ENCODE data around the gene TRIM13.
"Not testable (repeated sequence)": the region's sequence is repeated elsewhere in the genome, so short reads cannot be mapped to it uniquely, and the experiment has no call there.

The TRIM13 gene

DNA sequence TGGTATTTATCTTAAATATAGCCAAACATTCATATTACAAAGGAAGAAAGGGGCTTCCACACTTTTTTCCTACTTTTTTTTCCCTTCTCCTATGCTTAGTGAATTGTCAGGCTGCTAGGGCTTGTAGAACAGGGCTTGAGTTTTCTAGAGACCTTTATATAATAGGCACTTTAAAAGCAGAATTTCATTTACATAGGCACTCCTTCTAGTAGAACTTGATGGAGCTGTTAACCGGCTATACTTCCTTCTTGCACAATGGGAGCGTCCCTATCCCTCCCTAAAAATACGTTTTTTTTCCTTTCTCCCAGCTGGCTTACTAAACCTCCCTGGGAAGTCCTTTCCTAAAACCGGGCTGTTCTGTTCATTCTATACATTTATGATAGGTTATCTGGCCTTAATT lies 1.1 kb downstream of the TRIM13 start:
- DNase-seq: no peak

DNA sequence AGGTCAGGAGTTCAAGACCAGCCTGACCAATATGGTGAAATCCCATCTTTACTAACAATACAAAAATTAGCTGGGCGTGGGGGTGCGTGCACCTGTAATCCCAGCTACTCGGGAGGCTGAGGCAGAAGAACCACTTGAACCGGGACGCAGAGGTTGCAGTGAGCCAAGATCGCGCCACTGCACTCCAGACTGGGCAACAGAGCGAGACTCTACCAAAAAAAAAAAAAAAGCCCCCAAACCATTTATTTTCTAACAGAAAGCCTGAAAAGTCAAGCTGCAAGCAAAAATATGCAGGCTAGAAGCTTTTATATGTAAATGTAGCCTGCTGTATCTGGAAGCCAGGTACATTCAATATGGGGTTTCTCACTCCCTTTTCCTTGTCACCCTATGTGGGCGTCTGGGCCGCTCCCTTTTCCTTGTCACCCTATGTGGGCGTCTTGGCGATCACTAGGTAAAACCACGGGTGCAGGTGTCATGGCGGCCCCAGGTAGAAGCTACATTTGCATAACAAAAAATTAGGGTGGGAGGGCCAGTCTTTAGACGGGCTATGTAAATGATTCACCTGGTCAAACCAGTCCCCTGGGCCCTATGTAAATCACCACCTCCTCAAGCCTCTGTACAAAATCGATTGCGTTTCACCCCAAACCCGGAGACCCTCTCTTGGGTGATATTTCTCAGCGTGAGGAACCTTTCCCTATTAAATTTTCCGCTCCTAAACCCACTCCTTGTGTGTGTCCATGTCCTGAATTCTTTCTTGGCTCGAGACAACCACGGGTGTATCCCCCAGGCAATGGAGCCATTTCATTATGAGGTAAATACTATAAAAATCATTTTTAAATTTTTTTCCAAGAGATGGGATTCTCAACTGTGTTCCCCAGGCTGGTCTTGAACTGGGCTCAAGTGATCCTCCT lies 2.1 kb downstream of the TRIM13 start:
- no peak for DNase-seq

DNA sequence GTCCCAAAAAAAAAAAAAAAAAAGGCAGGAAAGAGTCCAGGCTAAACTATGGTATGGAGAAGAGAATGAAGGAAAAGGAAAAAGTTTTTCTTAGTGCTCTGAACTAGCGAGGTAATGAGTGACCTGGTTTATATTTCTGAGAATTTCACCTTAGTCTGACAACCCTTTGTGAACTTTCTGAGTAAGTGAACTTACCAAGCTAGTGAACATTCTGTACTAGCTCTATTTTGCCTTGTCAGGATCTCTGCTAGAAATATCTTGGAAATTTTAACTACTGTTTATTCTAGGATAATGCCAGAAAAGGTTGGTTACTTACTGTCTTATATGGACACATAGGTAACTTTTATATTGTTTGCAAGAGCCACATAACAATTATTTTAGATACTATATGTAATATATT lies 4.4 kb downstream of the TRIM13 start:
- DNase-seq: no peak

DNA sequence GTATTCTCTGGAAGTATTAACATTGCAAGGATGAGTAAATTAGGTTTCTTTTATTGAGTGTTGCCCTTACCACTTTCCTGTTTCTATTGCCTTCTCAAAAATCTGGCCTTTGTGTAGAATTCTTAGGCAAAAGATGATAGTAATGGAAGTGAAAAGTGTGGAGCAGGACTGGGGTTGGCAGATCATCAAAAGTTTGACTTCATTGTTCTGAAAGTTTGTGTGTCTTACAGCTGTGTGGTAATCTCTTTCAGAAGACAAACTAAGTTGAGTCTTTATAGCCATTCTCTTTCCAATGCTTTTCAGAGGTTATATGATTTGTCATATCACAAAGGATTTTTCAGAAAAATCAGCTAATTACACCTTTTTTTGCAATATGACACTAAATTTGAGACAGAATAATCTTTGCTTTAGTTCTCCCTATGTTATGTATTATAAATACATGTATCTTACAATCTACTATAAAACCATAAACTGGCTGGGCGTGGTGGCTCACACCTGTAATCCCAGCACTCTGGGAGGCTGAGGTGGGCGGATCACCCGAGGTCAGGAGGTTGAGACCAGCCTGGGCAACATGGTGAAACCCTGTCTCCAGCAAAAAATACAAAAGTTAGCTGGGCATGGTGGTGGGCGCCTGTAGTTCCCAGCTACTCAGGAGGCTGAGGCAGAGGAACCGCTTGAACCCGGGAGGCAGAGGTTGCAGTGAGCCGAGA lies 9.7 kb downstream of the TRIM13 start:
- DNase-seq: peak; percentile 17

DNA sequence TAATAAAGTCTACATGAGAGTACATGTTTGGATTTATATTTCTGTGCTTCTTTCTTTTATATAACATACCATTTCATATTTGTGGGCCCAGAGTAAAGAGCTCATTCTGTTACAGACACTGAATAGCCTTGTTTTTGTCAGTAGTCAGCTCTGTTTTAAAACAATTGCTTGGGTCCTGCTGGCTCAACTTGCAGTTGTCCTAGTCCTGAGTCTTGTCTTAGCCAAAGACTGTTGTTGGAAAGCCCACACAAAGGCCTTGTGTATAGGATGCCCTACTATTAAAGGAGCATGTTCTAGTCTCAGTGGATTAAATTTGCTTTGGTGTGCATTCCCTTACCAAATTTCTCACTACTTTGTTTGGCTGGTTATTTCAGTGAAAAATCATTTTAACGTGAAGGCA lies 14.6 kb downstream of the TRIM13 start:
- DNase-seq: no peak

DNA sequence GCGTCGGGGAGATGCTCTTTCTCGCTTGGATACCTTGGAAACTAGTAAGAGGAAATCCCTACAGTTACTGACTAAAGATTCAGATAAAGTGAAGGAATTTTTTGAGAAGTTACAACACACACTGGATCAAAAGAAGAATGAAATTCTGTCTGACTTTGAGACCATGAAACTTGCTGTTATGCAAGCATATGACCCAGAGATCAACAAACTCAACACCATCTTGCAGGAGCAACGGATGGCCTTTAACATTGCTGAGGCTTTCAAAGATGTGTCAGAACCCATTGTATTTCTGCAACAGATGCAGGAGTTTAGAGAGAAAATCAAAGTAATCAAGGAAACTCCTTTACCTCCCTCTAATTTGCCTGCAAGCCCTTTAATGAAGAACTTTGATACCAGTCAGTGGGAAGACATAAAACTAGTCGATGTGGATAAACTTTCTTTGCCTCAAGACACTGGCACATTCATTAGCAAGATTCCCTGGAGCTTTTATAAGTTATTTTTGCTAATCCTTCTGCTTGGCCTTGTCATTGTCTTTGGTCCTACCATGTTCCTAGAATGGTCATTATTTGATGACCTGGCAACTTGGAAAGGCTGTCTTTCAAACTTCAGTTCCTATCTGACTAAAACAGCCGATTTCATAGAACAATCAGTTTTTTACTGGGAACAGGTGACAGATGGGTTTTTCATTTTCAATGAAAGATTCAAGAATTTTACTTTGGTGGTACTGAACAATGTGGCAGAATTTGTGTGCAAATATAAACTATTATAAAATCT lies 15.7 kb downstream of the TRIM13 start:
- no peak for DNase-seq

DNA sequence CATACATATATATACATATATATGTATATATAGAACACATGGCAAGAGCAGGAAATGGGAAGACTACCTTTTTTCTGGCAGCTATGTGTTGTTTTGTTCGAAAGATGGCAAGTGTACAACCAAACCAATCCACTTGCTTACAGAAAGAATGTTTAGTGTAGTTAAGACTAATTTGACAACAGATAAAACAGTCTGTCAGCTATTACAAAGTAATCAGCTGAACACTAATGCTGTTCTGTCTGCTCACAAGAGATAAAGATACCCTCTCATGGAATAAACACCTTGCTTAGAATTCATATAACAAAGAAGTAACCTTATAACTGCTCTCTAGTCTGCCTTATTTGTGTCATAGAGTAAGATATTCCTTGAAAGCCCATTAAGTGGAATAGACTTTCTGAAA lies 17.5 kb downstream of the TRIM13 start:
- no peak for DNase-seq

DNA sequence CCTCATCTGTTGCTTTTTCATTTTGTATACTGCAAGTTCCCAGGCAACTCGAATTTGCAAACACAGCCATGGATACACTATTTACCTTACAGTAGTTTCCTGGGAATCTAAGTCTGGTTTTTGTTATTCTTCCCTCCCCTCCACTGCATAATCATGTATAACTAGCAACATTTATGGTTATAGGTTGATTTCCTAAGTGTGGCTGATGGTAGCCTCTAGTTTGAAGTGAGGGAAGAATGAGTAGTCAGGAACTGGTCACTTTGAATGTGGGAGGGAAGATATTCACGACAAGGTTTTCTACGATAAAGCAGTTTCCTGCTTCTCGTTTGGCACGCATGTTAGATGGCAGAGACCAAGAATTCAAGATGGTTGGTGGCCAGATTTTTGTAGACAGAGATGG lies 18.4 kb downstream of the TRIM13 start, which contains the start of gene KCNRG:
TSS of gene KCNRG (plus strand) at position 187 of the 400 bp plus-strand sequence. CDS start at position 237, 50 bp downstream.
- no peak for DNase-seq

DNA sequence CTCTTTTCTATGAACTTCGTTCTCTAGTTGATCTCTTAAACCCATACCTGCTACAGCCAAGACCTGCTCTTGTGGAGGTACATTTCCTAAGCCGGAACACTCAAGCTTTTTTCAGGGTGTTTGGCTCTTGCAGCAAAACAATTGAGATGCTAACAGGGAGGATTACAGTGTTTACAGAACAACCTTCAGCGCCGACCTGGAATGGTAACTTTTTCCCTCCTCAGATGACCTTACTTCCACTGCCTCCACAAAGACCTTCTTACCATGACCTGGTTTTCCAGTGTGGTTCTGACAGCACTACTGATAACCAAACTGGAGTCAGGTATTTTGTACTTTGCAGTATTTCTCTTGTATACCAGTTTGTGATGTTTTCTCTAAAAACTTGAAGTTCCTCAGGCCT lies 18.9 kb downstream of the TRIM13 start:
- DNase-seq: no peak

DNA sequence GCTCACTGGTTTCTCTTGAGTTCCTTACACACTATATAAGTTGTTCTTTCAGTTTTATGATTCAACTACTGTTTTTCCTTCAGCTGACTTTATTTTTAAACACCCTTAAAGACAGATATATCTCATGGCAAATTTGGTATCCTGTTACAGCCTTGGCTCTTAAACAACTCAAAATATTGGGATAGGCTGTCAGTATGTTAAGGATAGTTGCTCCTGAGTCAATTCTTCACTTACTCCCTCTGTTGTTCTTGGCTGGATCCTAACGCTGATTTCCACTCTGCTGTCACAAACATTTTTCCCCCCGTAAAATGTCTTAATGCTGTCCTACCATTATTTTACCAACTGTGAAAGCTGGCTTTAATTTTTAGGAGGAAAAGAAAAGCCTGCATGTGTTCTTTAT lies 19.6 kb downstream of the TRIM13 start:
- peak; percentile 42 for DNase-seq

DNA sequence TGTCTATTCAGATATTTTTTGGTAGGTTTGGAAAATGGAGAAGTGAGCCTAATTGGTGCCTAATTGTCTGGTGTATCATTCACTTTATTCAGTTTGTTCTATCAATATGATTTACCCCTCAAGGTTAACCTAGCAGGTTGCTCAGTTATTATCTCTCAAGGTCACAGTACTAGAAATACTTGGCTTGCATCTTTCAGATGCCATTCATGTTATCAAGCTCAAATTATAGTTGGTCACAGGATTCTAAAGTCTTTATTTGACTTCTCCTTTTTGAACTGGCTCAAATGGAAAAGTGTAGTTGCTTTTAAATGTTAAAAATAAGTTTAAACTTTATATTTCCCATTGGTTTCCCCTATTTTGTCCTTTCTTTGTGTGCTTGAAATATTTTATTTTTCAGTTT lies 21.0 kb downstream of the TRIM13 start:
- no peak for DNase-seq

DNA sequence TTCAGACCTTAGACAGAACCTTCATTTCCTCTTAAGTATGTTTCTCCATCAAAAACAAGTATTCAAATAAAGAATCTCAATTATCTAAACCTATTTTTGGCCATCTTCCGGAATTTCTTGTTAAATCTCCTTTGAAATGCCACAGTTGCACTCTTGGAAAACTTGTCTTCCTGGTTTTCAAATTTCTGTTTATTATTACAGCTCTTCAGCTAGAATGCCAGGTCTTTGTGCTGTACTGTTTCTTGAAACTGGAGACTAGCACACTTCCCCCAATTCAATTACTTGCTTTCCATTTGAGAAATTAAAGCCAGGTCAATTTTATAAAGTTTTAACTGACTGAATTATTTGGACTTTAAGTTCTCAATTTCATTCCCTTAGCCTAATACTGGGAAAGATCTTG lies 28.6 kb downstream of the TRIM13 start:
- DNase-seq: no peak

DNA sequence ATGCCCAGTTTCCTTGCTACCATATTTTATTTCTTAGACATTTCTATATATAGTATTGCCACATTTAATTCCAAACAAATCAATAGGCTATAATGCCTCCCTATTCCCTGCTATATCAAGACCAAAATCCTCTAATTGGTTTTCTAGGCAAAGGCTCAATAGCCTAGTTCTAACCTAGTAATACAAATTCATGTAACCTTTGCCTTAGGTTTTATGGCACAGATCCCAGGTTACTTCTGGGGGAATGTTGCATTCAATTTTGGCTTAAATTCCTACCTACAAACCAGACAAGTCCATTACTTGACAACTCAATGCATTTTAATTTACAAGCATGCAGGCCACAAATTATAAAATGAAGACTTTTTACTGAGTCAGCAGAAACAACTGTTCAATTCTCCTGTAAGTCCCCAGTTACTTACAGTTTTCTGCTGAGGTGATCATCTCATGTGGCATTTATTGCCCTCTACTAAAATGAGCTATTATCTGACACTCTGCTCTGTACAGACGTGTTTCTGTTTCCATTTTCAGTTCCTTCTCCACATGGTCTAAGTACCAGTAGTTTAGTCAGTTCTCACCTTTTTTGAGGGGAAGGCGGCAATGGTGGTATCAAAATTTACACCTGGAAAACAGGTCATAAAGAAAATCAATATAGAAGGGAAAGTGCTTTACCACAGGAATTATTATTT lies 30.1 kb downstream of the TRIM13 start:
- no peak for DNase-seq

DNA sequence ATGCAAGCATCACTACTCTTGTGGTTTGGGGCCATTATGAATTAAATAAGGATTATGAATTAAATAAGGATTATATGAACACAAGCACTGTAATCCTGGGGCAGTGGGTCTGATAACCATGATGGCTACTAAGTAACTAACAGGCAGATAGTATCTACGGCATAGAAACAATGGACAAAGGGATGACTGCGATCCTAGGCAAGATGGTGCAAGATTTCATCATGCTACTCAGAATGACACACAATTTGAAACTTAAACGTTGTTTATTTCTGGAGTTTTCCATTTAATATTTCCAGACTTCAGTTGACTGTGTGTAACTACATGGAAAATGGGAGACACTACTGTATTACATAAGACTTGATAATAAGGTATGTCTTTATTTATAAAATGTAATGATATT lies 33.5 kb downstream of the TRIM13 start:
- DNase-seq: peak; percentile 28

DNA sequence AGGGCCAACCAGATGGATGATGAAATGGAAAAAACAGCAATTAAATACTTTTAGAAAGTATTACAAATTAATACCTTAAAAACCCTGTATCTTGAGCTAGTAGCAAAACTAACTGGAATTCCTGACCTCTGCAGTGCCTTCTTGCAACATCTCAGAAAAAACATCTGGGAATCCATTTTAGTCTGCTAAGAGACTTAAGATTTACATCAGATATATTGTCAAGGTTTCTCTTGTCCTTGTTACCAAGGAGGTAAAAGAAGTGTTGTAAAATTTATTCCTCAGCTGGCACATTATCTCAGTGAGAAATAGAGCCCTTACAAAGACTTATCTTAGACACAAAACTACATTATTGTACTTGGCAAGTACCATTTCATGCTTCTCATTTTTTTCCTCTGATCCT lies 36.9 kb downstream of the TRIM13 start:
- DNase-seq: peak; percentile 40

DNA sequence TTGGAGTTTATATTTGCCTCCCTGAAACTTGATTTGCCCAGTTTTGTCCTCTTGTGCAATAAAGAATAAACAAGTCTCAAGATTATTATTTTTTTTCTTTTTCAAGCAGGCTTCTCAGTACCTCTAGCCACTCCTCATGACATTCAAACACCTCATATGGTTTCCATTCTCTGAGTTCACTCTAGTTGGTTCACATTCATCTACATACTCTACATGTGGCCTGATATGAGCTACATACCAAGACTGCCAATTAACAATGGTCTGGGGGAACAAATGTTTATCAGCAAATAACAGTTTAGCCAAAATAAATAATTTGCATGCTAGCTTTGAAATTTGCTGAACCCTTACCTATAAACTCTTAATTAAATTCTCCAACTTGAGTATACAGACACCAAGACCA lies 40.9 kb downstream of the TRIM13 start:
- no peak for DNase-seq

DNA sequence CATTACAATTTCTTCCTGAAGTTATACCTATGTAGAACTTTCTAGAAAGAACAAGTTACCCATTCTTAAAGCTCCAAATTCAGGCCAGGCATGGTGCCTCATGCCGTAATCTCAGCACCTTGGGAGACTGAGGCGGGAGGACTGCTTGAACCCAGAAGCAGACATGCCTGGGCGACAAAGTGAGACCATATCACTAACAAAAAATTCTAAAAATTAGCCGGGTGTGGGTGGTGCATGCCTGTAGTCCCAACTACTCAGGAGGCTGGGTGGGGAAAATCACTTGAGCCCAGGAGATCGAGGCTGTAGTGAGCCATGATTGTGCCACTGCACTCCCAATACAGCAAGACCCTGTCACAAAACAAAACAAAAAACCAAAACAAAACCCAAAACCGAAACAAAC lies 41.4 kb downstream of the TRIM13 start:
- no peak for DNase-seq

DNA sequence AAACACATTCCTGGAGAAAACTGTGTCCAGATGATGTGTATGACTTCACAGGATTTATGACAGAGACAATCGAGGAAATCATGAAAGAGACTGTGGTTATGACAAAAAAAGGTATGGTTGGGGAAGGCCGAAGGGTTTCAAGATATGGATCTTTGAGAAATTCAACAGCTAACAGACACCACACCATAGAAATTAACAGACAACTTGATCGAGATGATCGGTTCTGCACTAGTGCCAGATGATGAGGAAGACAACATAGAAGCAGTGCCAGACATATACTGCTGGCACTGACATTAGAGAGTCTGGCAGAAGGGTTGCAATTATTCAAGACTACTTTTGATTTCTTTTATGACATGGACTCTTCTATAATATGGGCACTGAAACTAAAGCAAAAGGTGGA lies 55.6 kb downstream of the TRIM13 start:
- no peak for DNase-seq

DNA sequence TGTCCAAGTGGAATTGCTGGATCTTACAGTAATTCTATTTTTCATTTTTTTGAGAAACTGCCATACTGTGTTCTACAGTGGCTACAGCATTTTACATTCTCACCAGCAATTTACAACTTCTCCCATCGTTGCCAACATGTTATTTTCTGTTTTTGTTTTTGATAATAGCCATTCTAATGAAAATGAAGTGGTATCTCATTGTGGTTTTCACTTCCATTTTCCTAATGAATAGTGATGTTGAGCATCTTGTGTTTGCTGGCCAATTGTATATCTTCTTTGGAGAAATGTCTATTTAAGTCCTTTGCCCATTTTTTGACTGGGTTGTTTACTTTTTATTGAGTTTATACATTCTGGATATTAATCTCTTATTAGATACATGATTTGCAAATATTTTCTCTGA lies 57.0 kb downstream of the TRIM13 start:
- DNase-seq: no peak

DNA sequence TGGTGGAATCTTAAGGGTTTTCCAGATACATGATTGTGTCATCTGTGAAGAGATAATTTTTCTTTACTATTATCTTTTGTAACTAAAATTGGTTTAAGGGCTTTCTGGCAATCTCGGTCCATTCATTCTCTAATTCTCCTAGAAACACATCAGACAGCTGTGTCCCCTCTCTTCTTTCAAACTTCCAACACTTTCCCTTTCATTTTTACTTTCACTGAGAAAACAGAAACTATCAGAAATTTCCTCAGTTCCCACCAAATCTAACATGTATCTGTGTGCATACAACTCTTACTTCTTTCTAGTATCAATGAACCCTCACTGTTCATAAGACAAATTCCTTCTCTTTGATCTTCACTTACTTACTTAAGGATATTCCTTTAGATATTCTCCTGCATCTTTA lies 58.6 kb downstream of the TRIM13 start:
- DNase-seq: no peak

DNA sequence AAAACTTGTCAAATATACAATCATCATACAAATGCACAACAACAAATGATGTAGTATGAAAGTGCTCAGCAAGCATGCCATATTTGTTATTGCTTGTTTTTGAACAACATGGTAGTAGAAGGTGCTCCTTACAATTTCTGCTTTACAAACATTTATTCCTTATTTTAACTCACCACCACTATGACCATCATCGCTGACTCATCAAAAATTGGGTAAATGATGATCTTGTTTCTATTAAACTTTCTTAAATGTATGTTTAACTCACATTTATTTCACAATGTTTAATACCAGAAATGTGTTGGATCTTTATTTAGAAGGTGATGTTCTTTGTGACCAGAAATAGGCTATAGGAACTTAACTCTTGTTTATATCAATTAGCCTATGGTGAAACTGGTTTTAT lies 63.9 kb downstream of the TRIM13 start:
- no peak for DNase-seq

DNA sequence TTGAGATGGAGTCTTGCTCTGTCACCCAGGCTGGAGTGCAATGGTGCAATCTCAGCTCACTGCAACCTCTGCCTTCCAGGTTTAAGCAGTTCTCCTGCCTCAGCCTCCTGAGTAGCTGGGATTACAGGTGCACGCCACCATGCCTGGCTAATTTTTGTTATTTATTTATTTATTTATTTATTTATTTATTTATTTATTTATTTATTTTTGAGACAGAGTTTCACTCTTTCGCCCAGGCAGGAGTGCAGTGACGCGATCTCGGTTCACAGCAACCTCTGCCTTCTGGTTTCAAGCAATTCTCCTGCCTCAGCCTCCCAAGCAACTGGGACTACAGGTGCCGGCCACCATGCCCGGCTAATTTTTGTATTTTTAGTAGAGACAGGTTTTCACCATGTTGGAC lies 65.5 kb downstream of the TRIM13 start:
- not testable (repeated sequence) for DNase-seq

DNA sequence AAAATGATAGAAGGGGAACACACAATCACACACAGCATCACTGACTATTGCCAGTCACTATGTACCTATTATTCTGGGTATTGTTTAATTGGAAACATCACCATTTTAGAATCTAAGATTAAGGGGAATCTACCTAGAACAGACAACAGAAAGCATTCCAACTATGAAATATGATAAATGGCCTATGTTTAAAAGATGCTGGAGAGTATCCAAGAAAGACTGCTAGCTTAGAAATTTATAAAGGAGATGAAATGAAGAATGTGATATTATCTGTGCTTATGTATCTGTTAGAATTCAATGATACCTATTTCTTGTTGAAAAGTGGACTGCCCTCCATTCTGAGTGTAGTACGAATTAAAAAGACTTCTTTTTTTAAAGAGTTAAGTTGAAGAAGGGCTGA lies 68.9 kb downstream of the TRIM13 start:
- DNase-seq: peak; percentile 30

Measured in fibroblast of upper back skin (primary cell).